Neural cell (in vitro differentiated cells): ENCODE results near the gene RFX8.

Experiments used
- EZH2 ChIP-seq: fragments of 200-600, 300-800 bp; shearing (Covaris generic), sonication (generic); IDR thresholded peaks from 2 replicates; pipeline ENCODE4 v1.6.1; 2014; ENCODE audit warnings: antibody characterized with exemption, low read length, borderline replicate concordance, mild to moderate bottlenecking; ENCODE audit not compliant: insufficient read depth, poor library complexity, severe bottlenecking
- TAF1 ChIP-seq: IDR thresholded peaks from 2 replicates; pipeline ENCODE4 v1.6.1; 2012; ENCODE audit warnings: low read depth
- TF ChIP-seq, protein P1 (sequence below): IDR thresholded peaks from 2 replicates; pipeline ENCODE4 v1.6.1; 2012; ENCODE audit warnings: borderline replicate concordance
- TF ChIP-seq, protein P2 (sequence below): fragments of 450-650 bp; IDR thresholded peaks from 2 replicates; pipeline ENCODE4 v1.5.1; 2014; ENCODE audit warnings: antibody characterized with exemption, mild to moderate bottlenecking, moderate library complexity; ENCODE audit not compliant: poor library complexity, severe bottlenecking

DNA sequence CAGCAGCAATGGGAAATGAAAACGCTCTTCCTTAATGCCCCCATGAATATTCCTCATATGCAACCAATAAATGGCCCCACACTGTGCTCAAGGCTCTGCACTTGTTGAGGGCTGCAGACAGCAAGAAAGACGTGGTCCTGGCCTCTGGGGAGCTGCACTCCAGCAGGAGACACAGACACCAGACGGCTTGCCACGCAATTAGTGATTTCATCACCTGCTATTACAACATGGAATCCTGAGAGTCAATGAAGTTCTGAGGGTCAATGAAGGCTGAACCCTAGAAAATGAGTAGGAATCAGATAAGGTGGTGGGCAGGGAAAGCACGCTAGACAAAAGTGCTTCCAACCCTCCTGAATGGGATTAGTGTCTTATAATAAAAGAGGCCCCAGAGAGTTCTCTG lies 106.5 kb downstream of the RFX8 start:
- TF ChIP-seq EZH2 (no peak), TAF1 (no peak)
- TF ChIP-seq, protein P1, sequence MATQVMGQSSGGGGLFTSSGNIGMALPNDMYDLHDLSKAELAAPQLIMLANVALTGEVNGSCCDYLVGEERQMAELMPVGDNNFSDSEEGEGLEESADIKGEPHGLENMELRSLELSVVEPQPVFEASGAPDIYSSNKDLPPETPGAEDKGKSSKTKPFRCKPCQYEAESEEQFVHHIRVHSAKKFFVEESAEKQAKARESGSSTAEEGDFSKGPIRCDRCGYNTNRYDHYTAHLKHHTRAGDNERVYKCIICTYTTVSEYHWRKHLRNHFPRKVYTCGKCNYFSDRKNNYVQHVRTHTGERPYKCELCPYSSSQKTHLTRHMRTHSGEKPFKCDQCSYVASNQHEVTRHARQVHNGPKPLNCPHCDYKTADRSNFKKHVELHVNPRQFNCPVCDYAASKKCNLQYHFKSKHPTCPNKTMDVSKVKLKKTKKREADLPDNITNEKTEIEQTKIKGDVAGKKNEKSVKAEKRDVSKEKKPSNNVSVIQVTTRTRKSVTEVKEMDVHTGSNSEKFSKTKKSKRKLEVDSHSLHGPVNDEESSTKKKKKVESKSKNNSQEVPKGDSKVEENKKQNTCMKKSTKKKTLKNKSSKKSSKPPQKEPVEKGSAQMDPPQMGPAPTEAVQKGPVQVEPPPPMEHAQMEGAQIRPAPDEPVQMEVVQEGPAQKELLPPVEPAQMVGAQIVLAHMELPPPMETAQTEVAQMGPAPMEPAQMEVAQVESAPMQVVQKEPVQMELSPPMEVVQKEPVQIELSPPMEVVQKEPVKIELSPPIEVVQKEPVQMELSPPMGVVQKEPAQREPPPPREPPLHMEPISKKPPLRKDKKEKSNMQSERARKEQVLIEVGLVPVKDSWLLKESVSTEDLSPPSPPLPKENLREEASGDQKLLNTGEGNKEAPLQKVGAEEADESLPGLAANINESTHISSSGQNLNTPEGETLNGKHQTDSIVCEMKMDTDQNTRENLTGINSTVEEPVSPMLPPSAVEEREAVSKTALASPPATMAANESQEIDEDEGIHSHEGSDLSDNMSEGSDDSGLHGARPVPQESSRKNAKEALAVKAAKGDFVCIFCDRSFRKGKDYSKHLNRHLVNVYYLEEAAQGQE, result no peak
- TF ChIP-seq, protein P2, sequence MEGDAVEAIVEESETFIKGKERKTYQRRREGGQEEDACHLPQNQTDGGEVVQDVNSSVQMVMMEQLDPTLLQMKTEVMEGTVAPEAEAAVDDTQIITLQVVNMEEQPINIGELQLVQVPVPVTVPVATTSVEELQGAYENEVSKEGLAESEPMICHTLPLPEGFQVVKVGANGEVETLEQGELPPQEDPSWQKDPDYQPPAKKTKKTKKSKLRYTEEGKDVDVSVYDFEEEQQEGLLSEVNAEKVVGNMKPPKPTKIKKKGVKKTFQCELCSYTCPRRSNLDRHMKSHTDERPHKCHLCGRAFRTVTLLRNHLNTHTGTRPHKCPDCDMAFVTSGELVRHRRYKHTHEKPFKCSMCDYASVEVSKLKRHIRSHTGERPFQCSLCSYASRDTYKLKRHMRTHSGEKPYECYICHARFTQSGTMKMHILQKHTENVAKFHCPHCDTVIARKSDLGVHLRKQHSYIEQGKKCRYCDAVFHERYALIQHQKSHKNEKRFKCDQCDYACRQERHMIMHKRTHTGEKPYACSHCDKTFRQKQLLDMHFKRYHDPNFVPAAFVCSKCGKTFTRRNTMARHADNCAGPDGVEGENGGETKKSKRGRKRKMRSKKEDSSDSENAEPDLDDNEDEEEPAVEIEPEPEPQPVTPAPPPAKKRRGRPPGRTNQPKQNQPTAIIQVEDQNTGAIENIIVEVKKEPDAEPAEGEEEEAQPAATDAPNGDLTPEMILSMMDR, result no peak
